GM21717 (cell line): ENCODE results near the gene TMIGD2.

Experiments
- ATAC-seq: cut with Tn5 transposase; IDR thresholded peaks from one replicate; pipeline ENCODE4 v1.9.1; 2021; ENCODE audit warnings: mild to moderate bottlenecking, moderate library complexity; ENCODE audit not compliant: unreplicated experiment

The TMIGD2 gene

DNA sequence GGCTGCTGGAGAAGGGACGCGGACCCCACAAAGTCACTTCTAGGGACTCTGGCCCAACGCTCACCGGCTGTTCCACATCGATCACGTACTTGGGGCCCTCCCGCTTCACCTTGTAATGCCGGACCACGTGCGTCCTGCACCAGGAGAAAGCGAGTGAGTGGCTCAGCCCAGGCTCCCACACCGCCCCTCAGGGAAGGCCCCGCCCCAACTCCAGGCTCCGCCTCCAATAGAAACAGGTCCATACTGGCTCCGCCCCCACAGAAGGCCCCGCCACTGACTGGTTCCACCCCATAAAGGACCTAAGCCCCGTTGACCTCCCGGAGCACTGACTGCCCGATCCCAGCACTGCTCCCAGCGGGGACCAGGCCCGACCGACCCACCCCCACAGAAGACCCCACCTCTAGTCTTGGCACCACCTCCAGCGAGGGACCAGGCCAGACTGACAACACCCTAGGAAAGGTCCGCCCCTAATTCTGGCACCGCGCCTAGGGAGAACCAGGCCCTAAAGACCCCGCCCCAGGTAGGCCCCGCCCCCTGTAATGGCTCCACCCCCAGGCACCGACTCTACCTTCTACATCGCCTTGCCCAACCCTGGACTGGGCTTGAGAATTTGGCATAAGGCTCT is 25.2 kb upstream of the TMIGD2 start:
- ATAC-seq: no peak

DNA sequence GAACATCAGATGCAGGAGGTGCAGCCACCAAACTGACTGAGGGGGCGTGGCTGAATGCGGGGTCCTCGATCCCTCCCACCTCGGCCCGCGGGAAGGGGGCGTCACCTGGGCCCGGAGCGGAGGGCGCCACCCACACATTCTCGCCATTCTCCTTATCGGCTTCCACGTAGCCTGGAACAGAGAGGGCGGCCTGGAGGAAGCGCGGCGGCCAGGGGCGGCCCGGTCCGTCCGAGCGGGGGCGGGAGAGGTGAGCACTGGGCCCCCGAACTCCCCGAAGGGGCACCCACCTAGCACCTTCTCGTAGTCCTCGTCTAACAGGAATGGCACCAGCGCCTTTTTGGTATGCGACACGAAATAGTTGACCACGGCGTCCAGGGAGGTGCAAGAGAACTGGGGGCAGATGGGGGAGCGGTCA is 24.7 kb upstream of the TMIGD2 start:
- ATAC-seq: no peak

DNA sequence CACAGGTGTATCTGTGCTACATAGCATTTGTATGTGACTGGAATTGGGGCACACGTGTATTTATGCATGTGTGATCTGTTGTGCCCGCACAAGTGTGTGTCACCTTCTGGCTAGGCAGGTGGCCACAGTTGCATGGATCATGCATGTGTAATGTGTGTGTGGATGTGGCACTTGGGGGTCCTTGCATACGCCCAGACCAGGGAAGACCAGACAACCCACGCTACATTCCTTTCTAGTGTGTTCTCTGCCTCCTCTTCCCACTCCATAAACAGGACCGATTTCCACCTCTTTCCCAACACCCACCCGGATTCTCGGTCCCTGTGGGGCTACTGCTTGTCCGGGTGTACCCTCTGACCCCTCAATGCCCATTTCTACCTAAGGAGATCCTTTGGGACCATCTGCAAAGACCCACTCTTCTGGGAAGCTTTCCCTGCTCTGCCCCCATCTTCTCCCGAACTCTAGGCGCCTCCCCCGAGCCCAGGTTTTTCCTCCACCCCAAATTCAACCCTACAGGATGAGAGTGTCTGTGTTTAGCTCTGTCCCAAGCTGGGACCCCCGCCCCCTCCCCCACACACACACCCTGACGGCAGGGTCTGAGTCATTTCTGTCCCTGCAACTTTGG is 24.1 kb upstream of the TMIGD2 start:
- ATAC-seq: no peak

DNA sequence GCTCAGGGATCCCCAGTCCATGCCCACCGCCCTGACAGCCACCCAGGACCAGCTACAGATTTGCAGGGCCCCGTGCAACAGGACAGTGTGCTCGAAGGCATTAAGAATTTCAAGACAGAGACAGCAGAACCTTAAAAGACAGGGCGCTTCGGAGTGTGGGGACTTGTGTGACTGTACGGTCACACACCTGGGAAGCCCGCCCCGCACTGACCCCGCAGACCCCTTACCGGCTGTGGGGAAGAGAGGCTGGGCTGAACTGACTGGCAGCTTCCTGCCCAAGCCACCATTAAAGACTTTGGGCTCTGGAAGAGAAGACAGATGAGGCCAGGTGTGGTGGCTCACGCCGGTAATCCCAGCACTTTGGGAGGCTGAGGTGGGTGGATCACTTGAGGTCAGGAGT is 22.0 kb upstream of the TMIGD2 start:
- ATAC-seq: no peak

DNA sequence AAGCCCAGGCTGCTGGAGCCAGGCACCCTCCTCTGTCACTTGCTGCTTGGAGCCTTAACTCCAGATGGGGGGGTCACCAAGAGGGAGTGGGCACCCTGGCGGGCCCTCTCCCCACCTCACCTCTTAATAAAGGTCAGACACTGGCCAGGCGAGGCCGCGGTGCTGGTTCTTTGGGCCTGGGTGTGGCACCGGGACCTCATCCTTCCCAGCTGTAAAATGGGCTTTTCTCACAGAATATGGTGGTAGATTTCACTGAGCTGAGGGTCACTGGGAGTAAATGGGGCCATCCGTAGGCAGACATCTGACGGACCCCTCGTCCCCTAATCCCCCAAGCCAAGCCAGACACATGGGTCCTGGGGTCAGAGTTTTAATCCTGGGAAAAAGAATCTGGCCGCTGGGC is 21.5 kb upstream of the TMIGD2 start:
- ATAC-seq: no peak

DNA sequence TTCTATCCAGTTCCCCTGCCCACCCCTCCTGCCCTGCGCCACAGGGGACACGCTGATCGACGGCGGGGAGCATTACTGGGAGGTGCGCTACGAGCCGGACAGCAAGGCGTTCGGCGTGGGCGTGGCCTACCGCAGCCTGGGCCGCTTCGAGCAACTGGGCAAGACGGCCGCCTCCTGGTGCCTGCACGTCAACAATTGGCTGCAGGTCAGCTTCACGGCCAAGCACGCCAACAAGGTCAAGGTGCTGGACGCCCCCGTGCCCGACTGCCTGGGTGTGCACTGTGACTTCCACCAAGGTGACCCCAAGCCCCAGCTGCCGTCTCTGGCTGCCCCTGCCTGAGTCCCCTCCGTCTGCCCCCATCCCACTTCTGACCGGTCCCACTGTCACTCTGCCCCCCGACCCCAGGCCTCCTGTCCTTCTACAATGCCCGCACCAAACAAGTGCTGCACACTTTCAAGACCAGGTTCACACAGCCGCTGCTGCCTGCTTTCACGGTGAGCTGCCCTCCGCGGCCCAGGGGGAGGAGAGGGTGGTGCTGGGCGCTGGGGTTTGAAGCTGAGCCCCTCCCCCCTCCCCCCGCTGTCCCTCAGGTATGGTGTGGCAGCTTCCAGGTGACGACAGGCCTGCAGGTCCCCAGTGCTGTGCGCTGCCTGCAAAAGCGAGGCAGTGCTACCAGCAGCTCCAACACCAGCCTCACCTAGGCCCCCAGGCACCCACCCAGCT is 20.9 kb upstream of the TMIGD2 start:
- ATAC-seq: no peak

DNA sequence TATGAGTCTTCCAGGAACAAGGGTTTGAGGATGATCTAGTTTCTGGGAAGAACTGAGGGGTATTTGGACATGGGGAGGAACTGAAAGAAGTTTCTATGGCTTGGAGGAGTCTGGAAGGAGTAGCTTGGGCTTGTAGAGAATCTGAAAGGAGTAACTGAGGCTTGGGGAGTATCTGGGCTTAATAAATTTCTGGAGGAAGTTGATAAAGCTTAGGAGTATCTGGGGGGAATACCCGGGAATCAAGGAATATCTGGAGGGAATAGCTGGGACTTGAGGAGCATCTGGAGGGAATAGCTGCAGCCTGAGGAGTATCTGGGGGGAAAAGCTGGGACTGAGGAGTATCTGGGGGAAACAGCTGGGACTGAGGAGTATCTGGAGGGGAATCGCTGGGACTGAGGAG is 18.2 kb upstream of the TMIGD2 start:
- no peak for ATAC-seq

DNA sequence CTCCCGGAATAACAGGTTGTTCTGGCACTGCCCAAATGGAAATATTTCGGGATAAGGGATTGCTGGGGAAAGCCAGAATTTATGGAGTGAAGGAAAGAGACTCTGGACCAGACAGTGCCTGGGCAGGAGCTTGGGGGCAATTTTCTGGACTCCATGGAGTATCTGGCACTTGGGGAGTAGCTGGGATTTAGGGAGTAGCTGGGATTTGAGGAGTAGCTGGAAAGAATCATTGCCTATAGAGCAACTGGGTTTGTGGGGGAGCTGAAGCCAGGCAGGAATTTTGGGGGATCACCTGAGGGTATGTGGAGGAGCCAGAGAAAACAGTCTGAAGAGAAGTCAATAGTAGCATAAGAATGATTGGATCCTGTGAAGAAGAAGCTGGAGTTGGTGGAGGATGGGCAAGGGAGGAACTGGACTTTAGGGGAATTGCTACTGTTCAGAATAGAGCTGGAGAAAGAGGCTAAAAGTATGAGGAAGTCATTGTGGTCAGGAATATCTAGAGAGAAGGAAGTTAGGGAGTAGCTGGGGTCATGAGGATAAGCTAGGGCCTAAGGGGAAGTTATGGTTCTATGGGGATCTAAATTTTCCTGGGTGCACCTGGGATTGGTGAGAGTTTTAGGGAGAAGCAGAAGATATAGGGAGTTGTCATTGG is 17.0 kb upstream of the TMIGD2 start:
- ATAC-seq: no peak

DNA sequence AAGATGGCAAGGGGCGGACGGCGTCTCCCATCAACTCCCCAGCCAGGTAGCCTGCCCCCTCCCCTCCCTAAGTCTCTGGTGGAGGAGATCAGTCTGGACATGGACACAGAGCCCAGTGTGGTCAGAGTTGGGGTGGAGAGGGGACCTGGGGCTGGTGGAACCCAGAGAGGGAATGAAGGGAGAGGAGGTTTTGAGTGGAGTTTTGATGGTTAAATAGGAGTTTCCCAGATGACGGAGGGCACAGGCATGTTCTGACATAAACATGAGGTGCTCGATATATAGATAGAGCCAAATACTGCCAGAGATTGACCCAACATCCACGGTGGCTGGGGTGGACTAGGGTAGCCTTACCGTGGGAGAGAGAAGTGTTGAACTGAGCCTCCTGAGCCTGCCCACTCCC is 16.3 kb upstream of the TMIGD2 start:
- ATAC-seq: no peak

DNA sequence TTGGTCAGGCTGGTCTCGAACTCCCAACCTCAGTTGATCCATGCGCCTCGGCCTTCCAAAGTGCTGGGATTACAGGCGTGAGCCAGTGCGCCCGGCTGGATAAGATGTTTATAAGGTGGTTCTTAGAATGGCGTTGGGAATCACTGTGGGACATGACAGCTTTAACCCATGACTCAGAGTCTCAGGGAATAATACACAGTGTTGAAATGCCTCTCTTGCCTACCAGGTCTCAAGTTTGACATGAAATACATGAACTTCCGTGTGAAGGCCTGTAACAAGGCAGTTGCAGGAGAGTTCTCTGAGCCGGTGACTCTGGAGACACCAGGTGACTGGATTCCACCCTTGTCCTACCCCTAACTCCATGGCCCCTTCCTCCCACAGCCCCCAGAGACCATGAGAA is 14.8 kb upstream of the TMIGD2 start:
- no peak for ATAC-seq

DNA sequence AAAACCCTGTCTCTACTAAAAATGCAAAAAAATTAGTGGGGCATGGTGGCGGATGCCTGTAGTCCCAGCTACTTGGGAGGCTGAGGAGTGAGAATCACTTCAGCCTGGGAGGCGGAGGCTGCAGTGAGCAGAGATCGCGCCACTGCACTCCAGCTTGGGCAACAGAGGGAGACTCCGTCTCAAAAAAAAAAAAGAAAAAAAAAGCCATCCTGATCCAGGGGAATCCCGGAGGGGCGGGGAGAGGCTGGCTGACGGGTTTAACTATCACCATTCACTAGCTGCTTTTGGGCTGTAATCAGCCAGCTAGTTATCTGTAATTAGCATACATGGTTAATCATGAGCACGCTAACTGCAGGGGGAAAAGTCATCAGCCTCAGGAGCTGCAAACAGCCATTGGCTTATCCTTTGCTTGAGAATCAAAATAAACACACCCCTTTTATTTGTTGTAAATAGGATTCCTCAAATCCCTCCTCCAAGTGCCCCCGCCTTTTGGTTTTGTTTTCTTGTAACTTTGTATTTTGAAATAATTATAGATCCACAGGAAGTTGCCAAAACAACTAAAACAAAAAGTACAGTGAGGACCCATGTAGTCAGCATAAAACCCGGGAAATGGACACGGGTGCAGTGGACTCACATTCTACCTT is 11.8 kb upstream of the TMIGD2 start:
- no peak for ATAC-seq

DNA sequence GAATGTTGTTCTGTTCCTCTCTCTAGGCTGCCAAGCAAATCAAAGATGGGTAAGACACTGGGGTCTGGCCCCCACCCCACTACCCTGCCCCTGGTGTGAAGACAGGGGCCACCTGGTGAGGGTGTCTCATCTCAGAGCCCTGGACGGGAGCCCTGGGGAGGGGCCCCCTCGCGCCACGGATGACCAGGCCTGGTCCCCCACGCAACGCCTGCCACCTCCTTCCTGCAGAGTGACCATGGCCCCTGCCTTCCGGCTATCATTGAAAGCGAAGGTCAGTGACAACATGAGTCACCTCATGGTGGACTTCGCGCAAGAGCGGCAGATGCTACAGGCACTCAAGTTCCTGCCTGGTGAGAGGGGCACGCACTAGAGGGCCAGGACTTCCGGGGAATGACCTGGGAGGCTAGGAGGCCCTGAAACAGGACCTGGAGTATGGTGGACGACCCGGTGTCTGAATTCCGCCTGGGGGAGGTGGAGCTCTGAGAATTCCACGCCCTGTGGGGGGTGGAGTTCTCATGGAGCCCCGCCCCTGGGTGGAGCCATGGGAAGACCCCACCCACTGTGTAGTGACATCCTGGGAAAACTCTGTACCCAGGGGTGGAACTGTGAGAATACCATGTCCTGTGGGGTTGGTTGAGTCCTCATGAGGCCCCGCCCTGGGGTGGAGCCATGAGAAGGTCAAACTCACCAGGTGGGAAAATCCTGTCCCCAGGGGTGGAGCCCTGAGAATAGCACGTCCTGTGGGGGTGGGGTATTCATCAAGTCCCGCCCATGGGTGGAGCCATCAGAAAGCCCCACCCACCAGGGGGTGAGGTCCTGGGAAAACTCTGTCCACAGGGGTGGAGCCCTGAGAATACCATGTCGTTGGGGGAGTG is 8.3 kb upstream of the TMIGD2 start:
- no peak for ATAC-seq

DNA sequence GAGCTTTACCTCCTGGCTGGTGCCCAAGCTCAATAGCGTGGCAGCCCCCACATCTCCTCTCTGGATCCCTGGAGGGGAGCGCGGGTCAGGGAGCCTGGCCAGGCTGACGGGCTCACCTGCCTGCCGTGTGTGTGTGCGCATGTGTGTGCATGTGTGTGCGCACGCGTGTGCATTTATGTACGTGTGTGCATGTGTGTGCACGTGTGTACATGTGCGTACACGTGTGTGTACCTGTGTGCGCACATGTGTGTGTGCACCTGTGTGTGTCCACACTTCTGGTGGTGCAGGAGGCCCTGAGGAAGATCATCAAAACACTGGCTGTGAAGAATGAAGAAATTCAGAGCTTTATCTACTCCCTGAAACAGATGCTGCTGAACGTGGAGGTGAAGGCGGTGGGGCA is 3.5 kb upstream of the TMIGD2 start:
- no peak for ATAC-seq

DNA sequence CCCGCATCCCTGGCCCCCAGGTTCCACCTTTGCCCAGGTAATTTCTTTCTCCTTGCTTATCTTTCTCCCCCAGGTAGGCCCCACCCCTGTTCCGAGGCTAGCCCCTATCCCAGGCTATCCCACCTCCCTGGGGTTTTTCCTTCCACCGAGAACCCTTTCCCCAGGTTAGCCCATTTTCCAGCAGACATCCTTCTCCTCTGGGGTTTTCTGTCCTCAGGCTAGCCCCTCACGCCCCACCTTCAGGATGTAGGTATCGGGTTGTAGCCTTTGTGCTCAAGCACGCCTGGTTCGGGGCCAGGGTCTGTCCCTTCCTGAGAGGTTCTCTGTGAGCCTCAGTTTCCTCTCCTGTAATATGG is 3.0 kb upstream of the TMIGD2 start:
- ATAC-seq: no peak

DNA sequence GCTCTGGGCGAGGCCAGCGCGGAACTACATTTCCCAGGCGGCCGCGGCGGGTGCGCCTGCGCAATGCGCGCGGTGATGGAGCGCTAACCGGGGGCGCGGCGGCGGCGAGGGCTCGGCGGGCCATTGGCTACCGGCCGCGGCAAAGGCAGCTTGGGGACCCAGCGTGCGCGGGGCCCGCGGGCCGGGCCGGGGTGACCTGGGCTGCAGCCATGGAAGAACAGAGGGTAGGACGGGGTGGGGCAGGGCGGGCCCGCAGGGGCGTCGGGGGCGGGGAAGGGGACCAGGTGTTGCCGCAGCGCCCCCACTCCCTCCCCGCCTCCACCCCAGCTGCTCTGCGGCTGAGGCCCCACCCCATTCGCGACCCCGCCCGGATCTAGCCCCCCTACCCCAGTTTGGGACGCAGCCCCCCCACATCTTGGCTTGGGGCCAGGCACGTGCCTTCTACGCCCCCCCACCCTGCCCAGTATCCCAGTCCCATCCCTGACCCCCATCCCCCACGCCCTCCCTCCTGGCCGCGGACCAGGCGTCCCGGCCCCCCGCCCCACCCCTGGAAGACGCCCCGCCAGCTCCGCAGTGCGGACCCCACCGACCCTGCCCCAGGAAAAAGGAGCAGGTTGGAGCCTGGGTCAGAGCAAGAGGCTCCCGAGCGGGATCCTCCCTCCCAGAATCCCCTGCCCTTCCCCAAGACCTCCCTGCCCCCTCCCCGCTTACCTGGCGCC is 2.5 kb upstream of the TMIGD2 start, which contains the start of gene FSD1:
Gene FSD1, plus strand, starts transcription at position 61 of the 719 bp plus-strand sequence. Its CDS starts 149 bp downstream, at position 210.
- no peak for ATAC-seq

DNA sequence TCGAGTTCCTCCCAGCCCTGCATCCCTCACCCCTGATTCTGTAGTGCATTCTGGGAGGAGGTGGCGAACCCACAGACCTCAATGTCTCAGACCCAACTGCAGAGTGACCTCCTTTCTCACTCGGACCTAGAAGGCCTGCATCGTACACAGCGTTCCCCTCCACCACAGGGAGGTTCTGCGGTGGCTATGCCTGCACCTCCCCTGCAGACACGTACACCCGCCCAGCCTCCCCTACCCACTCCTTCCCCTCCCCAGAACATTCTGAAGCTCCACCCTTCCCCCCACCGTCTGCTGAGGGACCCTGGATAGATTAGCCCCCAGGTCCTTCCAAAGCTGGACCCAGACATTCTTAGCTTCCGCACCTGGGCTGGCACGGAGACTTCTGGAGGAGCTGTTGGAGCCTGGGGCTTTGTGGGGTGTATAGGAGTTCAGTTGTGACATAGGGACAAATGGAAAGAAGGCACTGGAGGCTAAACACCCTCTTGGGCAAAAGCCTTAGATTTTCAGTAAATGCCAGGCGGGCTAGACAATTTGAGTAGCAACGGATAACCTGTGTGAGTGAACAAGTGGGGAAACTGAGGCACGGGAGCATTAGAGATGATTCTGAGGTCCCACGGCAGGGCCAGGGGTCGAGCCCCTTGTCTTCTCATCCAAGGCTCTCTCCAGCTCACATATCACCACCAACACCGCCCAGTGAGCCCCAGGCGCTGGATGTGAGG is 1.8 kb upstream of the TMIGD2 start:
- no peak for ATAC-seq

DNA sequence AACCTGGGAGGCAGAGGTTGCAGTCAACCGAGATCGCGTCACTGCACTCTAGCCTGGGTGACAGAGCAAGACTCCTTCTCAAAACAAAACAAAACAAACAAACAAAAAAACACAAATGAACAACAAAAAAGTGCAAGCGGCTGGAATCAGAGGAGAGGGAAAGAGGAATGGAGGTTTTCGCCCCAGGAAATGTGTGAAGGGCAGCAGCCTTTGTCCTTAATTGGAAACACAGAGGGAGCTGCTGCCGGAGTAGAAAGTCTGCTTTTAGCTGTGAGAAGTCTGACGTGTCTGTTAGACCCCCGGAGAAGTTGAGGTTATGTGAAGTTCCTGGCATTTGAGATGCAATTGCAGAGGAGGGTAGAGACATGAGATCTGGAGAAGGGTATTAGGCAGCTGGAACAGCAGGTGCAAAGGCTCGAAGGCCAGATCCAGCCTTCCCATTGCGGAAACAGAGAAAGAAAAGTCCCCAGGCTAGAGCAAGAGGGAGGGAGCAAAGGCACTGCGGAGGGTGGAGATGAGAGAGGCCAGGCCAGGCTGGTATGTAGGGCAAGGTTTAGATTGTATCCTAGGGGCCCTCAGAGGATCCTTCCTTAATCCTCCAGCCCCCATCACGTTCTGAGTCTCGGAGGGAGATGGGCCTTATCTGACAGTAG is 473 bp downstream of the TMIGD2 start:
- no peak for ATAC-seq

DNA sequence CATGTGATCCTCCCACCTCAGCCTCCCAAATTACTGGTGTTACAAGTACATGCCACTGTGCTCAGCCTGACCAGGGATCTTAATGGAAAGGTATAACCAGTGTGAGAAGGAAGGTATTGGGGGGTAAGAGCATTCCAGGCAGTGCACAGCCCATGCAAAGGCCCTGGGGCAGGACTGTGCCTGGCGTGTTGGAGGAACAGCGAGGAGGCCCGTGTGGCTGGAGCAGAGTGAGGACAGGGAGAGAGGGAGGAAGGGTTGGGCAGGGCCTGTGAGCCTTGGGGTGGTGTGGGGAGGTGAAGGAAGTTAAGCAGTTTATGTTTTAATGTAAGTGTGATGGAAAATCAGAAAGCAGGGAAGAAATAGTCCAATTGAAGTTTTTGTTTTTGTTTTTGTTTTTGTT is 1.6 kb downstream of the TMIGD2 start:
- ATAC-seq: no peak
